HG02759 (cell line): ENCODE measurements around the gene DOCK3.
"Not testable (repeated sequence)": the region's sequence is repeated elsewhere in the genome, so short reads cannot be mapped to it uniquely, and the experiment has no call there.

Source experiments
- ATAC-seq: cut with Tn5 transposase; IDR thresholded peaks from one replicate; pipeline ENCODE4 v1.9.1; 2021; ENCODE audit warnings: mild to moderate bottlenecking, moderate library complexity; ENCODE audit not compliant: unreplicated experiment

DOCK3 gene

DNA sequence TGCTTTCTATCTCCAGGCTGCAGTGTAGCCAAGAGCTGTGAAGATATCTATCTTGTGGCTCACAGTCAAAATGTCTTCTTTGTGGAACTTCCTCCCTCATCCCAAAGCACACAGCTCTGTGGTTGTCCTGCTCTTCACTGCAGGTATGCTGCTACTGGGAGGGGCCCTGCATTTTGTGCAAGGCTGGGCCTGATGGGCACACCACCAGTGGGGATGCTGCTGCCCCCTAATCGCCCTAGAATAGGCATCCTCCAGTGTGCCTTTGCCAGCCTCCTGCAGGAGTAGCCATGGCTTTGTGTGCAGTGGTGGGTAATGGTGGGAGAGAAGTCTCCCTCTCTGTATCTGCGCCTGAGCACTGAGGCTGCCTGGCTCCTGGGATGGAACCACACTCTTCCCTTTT lies 297.3 kb downstream of the DOCK3 start:
- no peak for ATAC-seq

DNA sequence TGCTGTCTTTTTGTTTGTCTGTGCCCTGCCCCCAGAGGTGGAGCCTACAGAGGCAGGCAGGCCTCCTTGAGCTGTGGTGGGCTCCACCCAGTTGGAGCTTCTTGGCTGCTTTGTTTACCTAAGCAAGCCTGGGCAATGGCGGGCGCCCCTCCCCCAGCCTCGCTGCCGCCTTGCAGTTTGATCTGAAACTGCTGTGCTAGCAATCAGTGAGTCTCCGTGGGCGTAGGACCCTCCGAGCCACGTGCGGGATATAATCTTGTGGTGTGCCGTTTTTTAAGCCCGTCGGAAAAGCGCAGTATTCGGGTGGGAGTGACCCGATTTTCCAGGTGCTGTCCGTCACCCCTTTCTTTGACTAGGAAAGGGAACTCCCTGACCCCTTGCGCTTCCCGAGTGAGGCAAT lies 303.9 kb downstream of the DOCK3 start:
- ATAC-seq, result not testable (repeated sequence)

- no peak for ATAC-seq
Measured at GRCh38 chr3:50978991-50979667, 304.4 kb downstream of the DOCK3 start.

DNA sequence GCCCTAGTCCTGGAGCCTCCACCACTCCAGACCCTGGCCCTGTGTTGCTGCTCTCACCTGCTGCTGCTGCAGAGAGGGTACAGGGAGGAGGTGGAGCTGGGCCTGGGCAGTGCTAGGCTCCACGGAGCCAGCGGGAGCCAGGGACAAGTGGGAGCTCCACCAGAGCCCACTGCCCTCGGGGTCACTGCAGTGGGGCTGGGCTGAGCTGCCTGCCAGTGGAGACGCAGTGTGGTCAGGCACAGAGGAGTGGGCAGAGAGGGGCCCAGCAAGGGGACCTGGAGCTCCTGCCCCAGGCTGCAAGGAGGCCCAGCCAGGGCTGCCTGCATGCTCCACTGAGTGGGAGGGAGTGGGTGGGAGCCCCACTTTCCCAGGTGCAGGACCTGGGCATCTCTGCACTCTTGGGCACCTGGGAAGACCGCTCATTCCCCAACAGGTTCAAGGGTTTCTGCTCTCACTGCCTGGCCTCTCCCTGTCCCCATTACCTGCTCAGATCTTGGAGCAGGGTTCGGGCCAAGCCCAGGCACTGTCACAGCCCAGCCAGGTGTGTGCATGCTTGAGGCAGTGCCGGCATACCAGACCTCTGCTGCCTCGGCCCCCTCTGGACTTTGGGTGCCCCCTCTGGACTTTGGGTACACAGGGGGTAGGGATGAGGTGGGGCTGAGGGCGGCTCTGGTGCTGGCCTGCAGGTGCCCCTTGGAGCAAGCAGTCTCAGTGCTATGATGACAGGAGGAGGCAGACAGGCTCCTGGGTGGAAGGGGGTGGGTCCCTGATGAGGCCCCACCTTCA lies 308.0 kb downstream of the DOCK3 start:
- no peak for ATAC-seq

- ATAC-seq, result no peak
Measured at GRCh38 chr3:50983887-50984286, 309.2 kb downstream of the DOCK3 start.

GRCh38 chr3:50985893-50986292 lies 311.2 kb downstream of the DOCK3 start:
- no peak for ATAC-seq

DNA sequence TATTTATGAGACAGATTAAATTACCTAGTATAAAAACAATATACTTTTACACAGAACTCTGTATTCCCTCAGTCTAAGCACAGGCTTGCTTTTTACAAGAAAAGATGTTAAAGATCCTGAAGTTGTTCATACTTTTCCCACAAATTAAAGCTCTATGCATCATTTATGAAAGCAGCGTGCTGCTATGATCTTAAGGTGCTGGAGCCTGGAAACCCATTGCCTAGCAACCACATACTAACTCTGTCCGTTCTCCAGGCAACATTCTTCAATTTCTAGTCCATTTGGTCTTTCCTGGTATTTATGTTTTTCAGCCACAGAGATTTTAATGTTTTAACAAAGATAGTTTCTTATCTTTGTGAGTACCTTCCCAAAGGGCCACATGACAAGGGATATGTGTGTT lies 312.0 kb downstream of the DOCK3 start:
- ATAC-seq, result no peak

- no peak for ATAC-seq
Measured at GRCh38 chr3:50994537-50994936, 319.8 kb downstream of the DOCK3 start.

GRCh38 chr3:50995085-50995824 lies 320.5 kb downstream of the DOCK3 start:
- ATAC-seq, result no peak

- no peak for ATAC-seq
Measured at GRCh38 chr3:51002495-51002894, 327.8 kb downstream of the DOCK3 start.

- no peak for ATAC-seq
Measured at GRCh38 chr3:51004235-51004634, 329.5 kb downstream of the DOCK3 start.

DNA sequence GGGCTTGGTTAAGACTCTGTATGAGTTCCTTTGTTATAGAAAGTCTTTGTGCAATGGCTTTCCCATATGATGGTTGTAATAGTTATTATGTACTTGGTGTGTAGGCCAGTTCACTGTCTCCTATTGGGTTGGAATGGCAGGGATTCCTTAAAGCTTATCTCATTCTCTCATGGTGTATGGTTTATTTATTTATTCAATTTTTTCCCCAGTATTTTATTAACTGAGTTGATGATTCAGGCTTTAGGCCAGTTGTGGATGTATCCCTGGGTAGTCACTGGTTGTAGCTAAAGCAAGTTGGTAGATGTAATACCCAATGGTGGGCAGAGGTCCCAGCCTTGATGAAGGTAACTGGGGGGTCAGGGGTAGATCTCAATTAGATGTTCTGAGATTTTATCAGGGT lies 349.4 kb downstream of the DOCK3 start:
- ATAC-seq, result no peak

GRCh38 chr3:51024765-51025632 lies 350.3 kb downstream of the DOCK3 start:
- ATAC-seq, result no peak

- no peak for ATAC-seq
Measured at GRCh38 chr3:51031666-51032065, 356.9 kb downstream of the DOCK3 start.

DNA sequence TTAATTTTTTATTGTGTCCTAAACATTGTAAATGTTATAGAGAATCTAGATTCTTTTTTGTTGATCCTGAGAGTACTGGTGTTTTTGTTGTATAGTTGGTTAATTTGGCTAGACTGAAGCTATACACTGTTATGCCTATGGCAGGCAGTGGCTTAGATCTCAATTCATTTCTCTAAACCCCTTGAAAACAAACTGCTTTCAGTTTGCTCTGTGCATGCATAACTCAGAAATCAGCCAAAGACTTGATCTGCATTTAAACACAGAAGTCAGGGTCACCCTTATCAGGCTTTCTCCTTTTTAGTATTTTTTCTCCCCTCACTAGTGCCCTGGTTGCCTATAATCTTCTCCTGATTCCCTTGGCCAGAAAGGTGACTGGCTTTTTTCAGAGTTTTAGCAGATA lies 360.9 kb downstream of the DOCK3 start:
- ATAC-seq, result no peak

GRCh38 chr3:51044982-51045381 lies 370.3 kb downstream of the DOCK3 start:
- ATAC-seq, result no peak

DNA sequence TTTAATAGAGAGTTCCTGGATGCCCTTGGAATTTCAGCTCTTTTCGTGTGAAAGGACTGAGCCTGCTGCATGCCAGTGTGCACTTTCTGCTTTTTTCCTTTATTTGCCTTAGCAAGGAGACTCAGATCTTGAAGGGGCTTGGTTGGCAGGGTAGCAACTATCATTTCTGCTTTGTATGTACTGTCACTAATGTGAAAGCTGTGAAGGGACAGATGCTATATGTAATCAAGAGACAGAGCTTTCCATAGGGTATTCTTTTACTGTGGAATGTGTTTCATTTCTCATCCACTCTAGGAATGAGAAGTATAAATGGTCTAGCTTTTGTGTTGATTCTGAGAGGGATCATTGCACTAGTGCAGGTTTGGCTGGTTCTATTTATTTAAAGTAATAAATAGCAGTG lies 377.8 kb downstream of the DOCK3 start:
- no peak for ATAC-seq

DNA sequence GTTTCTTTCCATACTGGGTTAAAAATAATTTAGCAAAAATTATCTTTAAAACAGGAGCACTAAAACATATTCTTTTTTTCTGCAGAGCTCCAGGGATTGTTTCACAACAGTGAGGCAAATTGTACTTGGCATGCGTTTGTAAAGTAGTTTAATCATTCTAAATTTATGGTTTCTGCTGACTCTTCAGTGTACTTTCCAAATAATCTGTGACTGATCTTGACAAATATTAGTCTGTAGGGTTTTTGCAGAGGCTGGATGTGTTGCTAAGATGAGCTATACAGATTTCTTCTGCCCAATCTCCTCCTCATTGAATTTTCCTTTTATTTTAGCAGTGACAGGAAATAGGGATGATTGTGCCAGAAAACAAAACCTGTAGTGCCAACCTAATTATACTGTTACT lies 382.4 kb downstream of the DOCK3 start:
- ATAC-seq, result no peak

- ATAC-seq, result no peak
Measured at GRCh38 chr3:51063053-51063452, 388.3 kb downstream of the DOCK3 start.

- ATAC-seq, result no peak
Measured at GRCh38 chr3:51075221-51075775, 400.6 kb downstream of the DOCK3 start.

- no peak for ATAC-seq
Measured at GRCh38 chr3:51082363-51082762, 407.6 kb downstream of the DOCK3 start.
